Ectodermal cell (in vitro differentiated cells): Measurements from ENCODE around the gene TRPM2.
"Not testable (repeated sequence)": the region's sequence is repeated elsewhere in the genome, so short reads cannot be mapped to it uniquely, and the experiment has no call there.

Source experiments
- H3K27ac ChIP-seq: 2 replicates; pipeline ENCODE4 v1.7.0; 2013; ENCODE audit warnings: mild to moderate bottlenecking, low read depth, low read length; ENCODE audit not compliant: insufficient read depth, poor library complexity, severe bottlenecking
- H3K27me3 ChIP-seq: 2 replicates; pipeline ENCODE4 v1.7.0; 2013; ENCODE audit warnings: mild to moderate bottlenecking, low read length; ENCODE audit not compliant: insufficient read depth, control insufficient read depth, poor library complexity, severe bottlenecking
- H3K36me3 ChIP-seq: one replicate; pipeline ENCODE4 v1.7.0; 2013; ENCODE audit warnings: low read length; ENCODE audit not compliant: control insufficient read depth, insufficient read depth
- H3K4me1 ChIP-seq: one replicate; pipeline ENCODE4 v1.7.0; 2013; ENCODE audit warnings: low read length; ENCODE audit not compliant: control insufficient read depth, insufficient read depth
- H3K4me3 ChIP-seq: 2 replicates; pipeline ENCODE4 v1.7.0; 2013; ENCODE audit warnings: low read depth, low read length, control low read depth; ENCODE audit not compliant: insufficient read depth
- H3K9me3 ChIP-seq: 2 replicates; pipeline ENCODE4 v1.7.0; 2013; ENCODE audit warnings: mild to moderate bottlenecking, low read length, moderate library complexity; ENCODE audit not compliant: control insufficient read depth
- WGBS, 2 experiments: methylation state at CpG; one replicate each; pipeline ENCODE4 v1.1.7; 2013; ENCODE audit warnings: missing lambda C conversion rate in 2 of 2; 5-methylcytosine and 5-hydroxymethylcytosine counted together

Gene TRPM2

DNA sequence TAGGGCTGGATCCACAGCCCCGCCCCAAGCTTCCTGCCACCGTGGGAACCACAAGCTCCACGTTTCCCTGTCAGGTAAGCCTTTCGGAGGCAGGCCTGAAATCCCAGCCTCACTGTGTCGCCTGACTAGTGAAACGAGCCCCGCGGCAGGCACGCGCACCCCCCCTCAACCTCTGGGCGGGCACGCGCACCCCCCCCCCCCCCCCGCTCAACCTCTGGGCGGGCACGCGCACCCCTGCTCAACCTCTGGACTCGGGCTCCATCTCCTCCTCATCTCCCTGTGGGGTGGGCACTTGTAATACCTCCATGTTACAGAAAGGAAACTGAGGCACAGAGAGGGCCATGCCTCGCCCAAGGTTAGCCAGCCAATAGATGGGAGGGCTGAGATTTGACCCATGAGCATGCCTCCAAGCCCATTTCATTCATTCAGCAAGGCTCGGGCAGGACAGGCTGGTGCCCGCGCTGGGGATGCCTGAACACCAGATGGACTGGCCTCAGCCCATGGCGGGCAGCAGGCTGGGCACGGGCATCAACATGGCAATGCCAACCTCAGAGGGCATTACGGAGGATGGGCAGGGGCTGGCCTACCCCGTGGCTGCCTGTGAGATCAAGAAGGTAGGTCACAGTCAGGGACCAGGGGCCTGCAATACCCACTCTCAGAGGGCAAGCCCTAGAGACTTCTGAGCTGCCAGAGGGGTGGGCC lies 18.9 kb upstream of the TRPM2 start:
- no peaks in the 10 kb centered on the region for H3K9me3 ChIP-seq
- no peaks in the 10 kb centered on the region for H3K27me3 ChIP-seq
- no peaks in the 10 kb centered on the region for H3K36me3 ChIP-seq
- 93 to 95% methylated on average over 22 to 25 of the region's 26 CpGs for WGBS, 2 experiments
- peaks cover 5% of the 10 kb centered on the region for H3K4me1 ChIP-seq
- H3K27ac ChIP-seq: no peak overlapping the region
- H3K4me3 ChIP-seq: no peak overlapping the region

DNA sequence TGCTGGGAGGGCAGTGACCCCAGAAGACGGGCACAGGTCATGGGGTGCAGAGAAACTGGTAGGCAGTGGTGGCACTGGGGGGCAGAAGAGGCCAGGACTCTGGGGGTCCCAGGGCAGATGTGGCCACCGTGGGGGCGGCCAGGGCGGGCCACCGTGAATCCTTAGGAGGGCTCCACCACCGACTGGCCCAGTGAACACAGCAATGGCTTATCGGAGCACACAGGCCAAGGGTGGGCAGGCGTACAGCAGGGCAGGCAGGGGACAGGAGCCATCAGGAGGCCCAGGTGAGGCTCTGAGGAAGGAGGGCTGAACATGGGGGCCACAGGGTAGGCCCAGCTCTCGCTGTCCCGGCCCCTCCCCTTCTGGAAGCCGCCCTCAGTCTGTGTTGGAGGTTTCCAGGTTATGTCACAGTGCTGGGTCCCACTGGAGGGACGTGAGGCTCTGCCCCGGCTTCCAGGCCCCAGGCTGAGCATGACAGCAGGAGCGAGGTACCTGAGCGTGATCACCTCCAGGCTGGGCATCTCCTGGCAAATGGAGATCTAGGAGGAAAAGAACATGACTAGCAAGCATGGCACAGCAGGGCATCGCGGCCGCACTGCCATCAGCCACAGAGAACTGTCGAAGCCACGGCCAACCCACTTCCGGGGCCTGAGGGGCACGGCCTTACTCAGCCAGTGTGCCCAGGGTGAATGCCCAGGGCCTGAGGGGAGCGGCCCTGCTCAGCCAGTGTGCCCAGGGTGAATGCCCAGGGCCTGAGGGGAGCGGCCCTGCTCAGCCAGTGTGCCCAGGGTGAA lies 18.0 kb upstream of the TRPM2 start:
- H3K4me3 ChIP-seq: no peak overlapping the region
- no peak overlapping the region for H3K27ac ChIP-seq
- peaks cover 5% of the 10 kb centered on the region for H3K4me1 ChIP-seq
- 88 to 91% methylated on average over 23 of the region's 24 CpGs for WGBS, 2 experiments
- no peaks in the 10 kb centered on the region for H3K27me3 ChIP-seq
- no peaks in the 10 kb centered on the region for H3K9me3 ChIP-seq
- H3K36me3 ChIP-seq: no peaks in the 10 kb centered on the region

DNA sequence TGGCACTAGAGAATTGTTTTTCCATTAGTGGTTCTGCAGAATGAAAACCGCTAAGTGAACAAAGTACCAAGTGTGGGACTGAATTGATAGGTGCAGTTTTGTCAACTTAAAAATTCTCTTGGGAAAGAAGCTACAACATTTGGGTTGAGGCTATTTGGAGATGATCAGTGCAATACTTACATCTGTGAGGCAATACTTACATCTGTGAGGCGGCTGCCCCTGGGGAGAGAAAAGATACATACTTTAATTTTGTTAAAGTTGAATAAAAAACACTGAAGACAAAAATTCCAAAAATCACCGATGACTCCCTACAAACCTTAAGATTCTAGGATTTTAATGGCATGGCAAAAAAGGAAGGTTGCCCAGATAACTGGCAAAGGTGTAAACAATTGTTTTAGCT lies 16.0 kb upstream of the TRPM2 start:
- no peak overlapping the region for H3K4me3 ChIP-seq
- 96% methylated on average over 2 of the region's 3 CpGs for WGBS, 2 experiments
- no peaks in the 10 kb centered on the region for H3K27me3 ChIP-seq
- no peaks in the 10 kb centered on the region for H3K9me3 ChIP-seq
- peaks cover 5% of the 10 kb centered on the region for H3K4me1 ChIP-seq
- no peak overlapping the region for H3K27ac ChIP-seq
- H3K36me3 ChIP-seq: no peaks in the 10 kb centered on the region

DNA sequence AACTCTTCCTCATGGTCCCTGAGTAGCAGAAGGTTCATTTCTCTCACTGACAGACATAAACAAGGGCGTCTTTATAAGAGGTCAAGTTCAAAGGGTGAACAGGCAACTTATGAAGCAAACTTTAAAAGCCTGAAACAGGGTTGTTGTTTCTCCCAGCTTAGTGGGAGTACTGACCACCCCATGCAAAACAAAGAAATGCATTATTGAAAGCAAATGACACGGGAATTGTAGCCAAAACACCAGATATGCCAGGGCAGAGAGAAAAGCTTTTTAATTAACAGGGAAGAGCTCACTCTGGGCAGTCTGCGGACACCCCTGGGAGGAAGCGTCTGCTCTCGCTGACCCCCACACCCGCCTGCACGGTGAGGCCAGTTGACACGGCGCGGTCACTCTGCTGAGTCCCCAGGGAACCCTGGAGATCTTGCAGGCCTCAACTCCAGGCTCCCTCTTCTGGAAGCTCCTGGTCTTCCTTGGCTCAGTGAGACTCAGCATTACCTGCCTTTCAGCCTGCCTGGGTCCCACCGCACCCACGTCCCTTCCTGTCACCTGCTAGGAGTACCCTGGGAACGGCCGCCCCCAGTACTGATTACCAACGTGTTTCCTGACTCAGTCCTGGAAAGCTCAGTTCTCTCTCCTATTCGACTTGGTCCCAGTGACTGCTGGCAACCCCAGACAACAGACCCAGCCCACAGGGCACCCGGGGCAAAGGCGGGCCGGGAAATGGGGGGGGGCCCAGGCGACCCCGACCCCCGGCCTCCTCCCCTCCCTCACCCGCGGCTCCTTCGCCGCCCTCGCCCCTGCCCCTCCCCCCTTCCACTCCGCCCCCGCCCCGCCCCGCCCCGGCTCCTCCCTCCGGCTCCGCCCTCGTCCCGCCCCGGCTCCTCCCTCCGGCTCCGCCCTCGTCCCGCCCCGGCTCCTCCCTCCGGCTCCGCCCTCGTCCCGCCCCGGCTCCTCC lies 15.2 kb upstream of the TRPM2 start:
- Histone ChIP-seq H3K4me1 (peaks cover 5% of the 10 kb centered on the region), H3K9me3 (no peaks in the 10 kb centered on the region), H3K4me3 (peak overlapping the region; percentile 46), H3K27ac (peak overlapping the region; percentile 63), H3K36me3 (no peaks in the 10 kb centered on the region), H3K27me3 (no peaks in the 10 kb centered on the region)
- 13 to 19% methylated on average over 26 to 38 of the region's 47 CpGs for WGBS, 2 experiments

DNA sequence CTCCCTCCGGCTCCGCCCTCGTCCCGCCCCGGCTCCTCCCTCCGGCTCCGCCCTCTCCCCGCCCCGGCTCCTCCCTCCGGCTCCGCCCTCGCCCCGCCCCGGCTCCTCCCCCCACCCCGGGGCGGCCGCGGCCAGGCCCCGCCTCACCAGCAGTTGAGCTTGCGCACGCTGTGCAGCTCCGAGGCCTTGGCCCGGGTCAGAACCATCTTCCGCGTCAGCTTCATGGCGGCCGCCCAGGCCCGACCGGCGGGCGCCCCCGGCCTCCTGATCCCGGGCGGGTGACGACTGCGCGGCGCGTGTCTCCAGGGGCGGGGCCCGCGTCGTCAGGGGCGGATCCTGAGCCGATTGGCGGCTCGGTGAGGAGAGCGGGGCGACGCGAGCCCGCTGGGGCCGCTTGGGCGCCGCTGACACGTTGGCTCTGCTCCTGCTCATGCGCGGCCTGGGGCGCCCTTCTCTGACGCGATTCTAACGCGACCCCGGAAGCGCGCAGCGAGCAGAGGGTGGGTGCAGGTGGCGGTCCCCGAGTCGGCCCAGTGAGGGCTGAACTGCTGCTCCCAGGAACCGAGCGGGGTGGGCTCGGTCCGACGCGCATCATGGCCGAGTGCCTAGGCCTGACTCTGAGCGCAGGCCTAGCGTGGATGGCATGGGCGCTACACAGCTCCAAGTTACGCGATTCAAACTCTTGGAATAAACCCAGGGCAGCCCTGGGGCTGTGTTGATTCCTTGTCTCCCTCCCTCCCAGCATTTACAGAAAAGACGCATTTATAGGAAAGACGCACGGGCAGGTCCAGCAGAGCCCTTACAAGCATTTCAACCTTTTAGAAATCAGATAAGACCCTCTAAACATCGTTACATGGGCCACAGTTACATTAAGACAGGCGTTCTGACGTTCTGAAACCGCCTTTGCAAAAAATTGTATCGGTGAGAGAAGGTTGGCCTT lies 14.2 kb upstream of the TRPM2 start, which contains the start of gene CFAP410:
CFAP410 (minus strand) TSS at position 420 of the 940 bp plus-strand sequence; CDS start at position 224, 196 bp downstream.
- peaks cover 5% of the 10 kb centered on the region for H3K4me1 ChIP-seq
- 3% methylated on average over 85 to 87 of the region's 90 CpGs for WGBS, 2 experiments
- no peaks in the 10 kb centered on the region for H3K36me3 ChIP-seq
- H3K9me3 ChIP-seq: no peaks in the 10 kb centered on the region
- no peaks in the 10 kb centered on the region for H3K27me3 ChIP-seq
- peak within 1 kb of the TSS; percentile 97 for H3K27ac ChIP-seq
- H3K4me3 ChIP-seq: peak within 1 kb of the TSS; percentile 83

DNA sequence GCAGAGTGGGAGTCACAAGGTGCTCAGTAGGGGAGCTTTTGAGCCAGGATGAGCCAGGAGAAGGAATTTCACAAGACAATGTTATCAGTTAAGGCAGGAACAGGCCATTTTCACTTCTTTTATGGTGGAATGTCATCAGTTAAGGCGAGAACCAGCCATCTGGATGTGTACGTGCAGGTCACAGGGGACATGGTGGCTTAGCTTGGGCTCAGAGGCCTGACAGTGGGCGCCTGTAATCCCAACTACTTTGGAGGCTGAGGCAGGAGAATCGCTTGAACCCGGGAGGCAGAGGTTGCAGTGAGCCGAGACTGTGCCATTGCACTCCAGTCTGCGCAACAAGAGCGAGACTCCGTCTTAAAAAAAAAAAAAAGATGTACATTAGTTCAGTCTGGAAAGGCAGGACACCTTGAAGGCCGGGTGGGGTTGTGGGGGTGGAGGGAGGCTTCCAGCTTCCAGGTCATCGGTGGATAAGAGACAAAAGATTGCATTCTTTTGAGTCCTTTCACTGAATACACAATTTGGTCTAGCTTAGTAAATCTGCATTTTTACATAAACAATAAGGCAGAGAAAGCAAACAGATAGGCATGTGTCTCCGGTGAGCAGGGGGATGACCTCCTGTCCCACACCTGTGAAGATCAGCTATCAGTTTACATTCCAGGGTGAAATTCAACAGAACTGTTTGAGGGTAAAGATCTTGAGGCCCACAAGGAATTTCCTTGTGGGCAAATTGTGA lies 11.5 kb upstream of the TRPM2 start:
- not testable (repeated sequence) for H3K4me1 ChIP-seq, H3K4me3 ChIP-seq, H3K9me3 ChIP-seq, H3K36me3 ChIP-seq, H3K27me3 ChIP-seq, H3K27ac ChIP-seq
- WGBS, 2 experiments: 84 to 86% methylated on average over 12 of the region's 12 CpGs

DNA sequence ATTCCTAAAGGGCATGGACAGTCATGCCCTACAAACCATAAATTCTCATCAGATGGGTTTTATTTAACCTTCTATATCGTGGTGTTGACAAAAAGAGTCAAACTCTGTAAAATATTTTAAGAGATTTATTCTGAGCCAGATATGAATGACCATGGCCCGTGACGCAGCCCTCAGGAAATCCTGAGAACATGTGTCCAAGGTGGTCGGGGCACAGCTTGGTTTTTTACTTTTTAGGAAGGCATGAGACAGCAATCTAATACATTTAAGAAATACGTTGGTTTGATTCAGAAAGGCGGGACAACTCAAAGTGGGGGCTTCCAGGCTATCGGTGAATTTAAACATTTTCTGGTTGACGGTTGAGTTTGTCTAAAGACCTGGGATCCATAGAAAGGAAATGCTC lies 10.4 kb upstream of the TRPM2 start:
- H3K27me3 ChIP-seq, H3K4me3 ChIP-seq, H3K36me3 ChIP-seq, H3K4me1 ChIP-seq, H3K27ac ChIP-seq, H3K9me3 ChIP-seq: not testable (repeated sequence)
- WGBS, 2 experiments: 92 to 94% methylated on average over 8 of the region's 8 CpGs

DNA sequence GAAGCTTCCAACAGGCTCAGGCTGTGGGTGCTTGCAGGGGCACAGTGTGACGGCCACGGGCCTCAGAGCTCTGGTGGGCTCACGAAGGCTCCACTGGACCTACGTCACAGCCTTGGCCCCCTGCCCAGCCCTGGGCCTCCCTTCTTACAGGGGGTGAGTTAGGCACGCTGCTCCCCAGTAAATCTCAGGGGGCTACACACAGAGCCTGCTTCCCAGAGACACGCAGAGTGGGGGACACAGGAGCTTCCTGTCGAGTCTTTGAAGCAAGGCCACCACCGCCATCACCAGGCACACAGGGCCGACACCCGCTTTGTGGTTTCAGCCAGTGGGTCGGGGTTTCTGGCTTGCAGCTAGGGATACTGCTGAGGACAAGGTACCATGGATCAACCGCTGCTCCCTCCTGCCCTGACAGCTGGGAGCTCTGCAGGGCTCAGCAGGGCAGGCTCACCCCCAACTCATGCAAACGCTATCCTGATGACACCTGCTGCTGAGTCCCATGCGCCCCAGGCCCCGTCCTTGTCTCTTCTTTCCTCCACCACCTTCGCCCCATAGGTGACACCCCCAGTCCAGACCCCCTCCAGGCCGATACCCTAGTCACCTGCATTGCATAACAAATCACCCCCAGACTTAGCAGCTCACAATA lies 8.8 kb upstream of the TRPM2 start:
- WGBS, 2 experiments: 93% methylated on average over 17 of the region's 17 CpGs
- H3K4me3 ChIP-seq: no peak overlapping the region
- H3K27me3 ChIP-seq: no peaks in the 10 kb centered on the region
- H3K9me3 ChIP-seq: no peaks in the 10 kb centered on the region
- H3K4me1 ChIP-seq: no peaks in the 10 kb centered on the region
- H3K27ac ChIP-seq: no peak overlapping the region
- H3K36me3 ChIP-seq: no peaks in the 10 kb centered on the region
